WTC11 (cell line): ENCODE results near the gene CCDC178. TPM values are rescaled to one million over a fixed set of nuclear protein-coding genes. Genes with fewer than 3 reads are reported as not detected.

Experiments
- ATAC-seq: fragments of 200-7000 bp; cut with Tn5 transposase; 2 replicates; pipeline ENCODE4 v1.10.0; 2021; ENCODE audit warnings: mild to moderate bottlenecking, moderate library complexity
- CTCF ChIA-PET: fragments of 300-600 bp; sonication (Branson Sonifier 250); formaldehyde crosslinking; loops from one replicate; lab custom pipeline; 2021; ENCODE audit warnings: antibody characterized with exemption; lab: Charles Lee
- POLR2A ChIA-PET: fragments of 350-600 bp; sonication (Branson Sonifier 250); formaldehyde crosslinking; loops from one replicate; lab custom pipeline; 2021; ENCODE audit warnings: antibody characterized with exemption; lab: Charles Lee
- DNase-seq: peaks from one replicate; pipeline ENCODE4 v3.0.0; 2021; ENCODE audit warnings: low spot score
- H3K27ac Mint-ChIP-seq: 2 replicates; pipeline ENCODE4 v1.8.0; 2021; ENCODE audit warnings: mixed read lengths
- H3K27me3 Mint-ChIP-seq: 2 replicates; pipeline ENCODE4 v1.8.0; 2021; ENCODE audit warnings: low read depth, mild to moderate bottlenecking, moderate library complexity, mixed read lengths
- H3K36me3 Mint-ChIP-seq: 2 replicates; pipeline ENCODE4 v1.8.0; 2021; ENCODE audit warnings: mixed read lengths
- H3K4me1 Mint-ChIP-seq: 2 replicates; pipeline ENCODE4 v1.8.0; 2022; ENCODE audit warnings: mixed read lengths
- H3K4me3 Mint-ChIP-seq: 2 replicates; pipeline ENCODE4 v1.8.0; 2021; ENCODE audit warnings: mild to moderate bottlenecking, moderate library complexity, mixed read lengths
- H3K9me3 Mint-ChIP-seq: 2 replicates; pipeline ENCODE4 v1.8.0; 2021; ENCODE audit warnings: mixed read lengths
- CREM ChIP-seq: sonication (generic); formaldehyde crosslinking; IDR thresholded peaks from 2 replicates; pipeline ENCODE4 v1.8.1; 2022; ENCODE audit warnings: mild to moderate bottlenecking, missing genetic modification reagents, moderate library complexity
- EMX1 ChIP-seq: fragments of 250-450 bp; sonication (Bioruptor Pico); IDR thresholded peaks from 2 replicates; pipeline ENCODE4 v1.8.0; 2021; ENCODE audit warnings: mild to moderate bottlenecking
- FOXK1 ChIP-seq: sonication (generic); formaldehyde crosslinking; IDR thresholded peaks from 2 replicates; pipeline ENCODE4 v1.8.0; 2022; ENCODE audit warnings: mild to moderate bottlenecking, moderate library complexity, missing genetic modification reagents
- FOXP1 ChIP-seq: sonication (generic); formaldehyde crosslinking; IDR thresholded peaks from 2 replicates; pipeline ENCODE4 v1.8.0; 2022; ENCODE audit warnings: missing genetic modification reagents, mild to moderate bottlenecking, moderate library complexity, borderline replicate concordance
- HMGA2 ChIP-seq: fragments of 250-450 bp; sonication (Bioruptor Pico); IDR thresholded peaks from 2 replicates; pipeline ENCODE4 v1.4.0; 2021; ENCODE audit warnings: mild to moderate bottlenecking, moderate library complexity
- JAZF1 ChIP-seq: fragments of 250-450 bp; sonication (Bioruptor Pico); IDR thresholded peaks from 2 replicates; pipeline ENCODE4 v1.9.0; 2021; ENCODE audit warnings: moderate library complexity, mild to moderate bottlenecking, inconsistent platforms
- KAT7 ChIP-seq: sonication (generic); formaldehyde crosslinking; IDR thresholded peaks from 2 replicates; pipeline ENCODE4 v1.8.1; 2023; ENCODE audit warnings: missing genetic modification reagents, mild to moderate bottlenecking, borderline replicate concordance
- MXD4 ChIP-seq: fragments of 250-450 bp; sonication (Bioruptor Pico); IDR thresholded peaks from 2 replicates; pipeline ENCODE4 v1.8.0; 2021; ENCODE audit warnings: mild to moderate bottlenecking, moderate library complexity, borderline replicate concordance
- NFE2L1 ChIP-seq: sonication (generic); formaldehyde crosslinking; IDR thresholded peaks from 2 replicates; pipeline ENCODE4 v1.8.1; 2023; ENCODE audit warnings: missing genetic modification reagents
- NFYB ChIP-seq: sonication (generic); formaldehyde crosslinking; conservative IDR thresholded peaks from 2 replicates; pipeline ENCODE4 v1.8.0; 2022; ENCODE audit warnings: low read depth, missing genetic modification reagents
- NR1H2 ChIP-seq: sonication (generic); formaldehyde crosslinking; IDR thresholded peaks from 2 replicates; pipeline ENCODE4 v1.9.0; 2021; ENCODE audit warnings: mild to moderate bottlenecking, moderate library complexity, missing genetic modification reagents
- OVOL2 ChIP-seq: fragments of 250-450 bp; sonication (Bioruptor Pico); IDR thresholded peaks from 2 replicates; pipeline ENCODE4 v1.9.0; 2021; ENCODE audit warnings: mild to moderate bottlenecking, borderline replicate concordance
- RORB ChIP-seq: fragments of 250-450 bp; sonication (Bioruptor Pico); IDR thresholded peaks from 2 replicates; pipeline ENCODE4 v1.9.0; 2021; ENCODE audit warnings: mild to moderate bottlenecking
- TP53 ChIP-seq: sonication (generic); formaldehyde crosslinking; IDR thresholded peaks from 2 replicates; pipeline ENCODE4 v1.8.1; 2023; ENCODE audit warnings: mild to moderate bottlenecking, missing genetic modification reagents
- ZBTB21 ChIP-seq: sonication (generic); formaldehyde crosslinking; IDR thresholded peaks from 2 replicates; pipeline ENCODE4 v1.8.1; 2023; ENCODE audit warnings: mild to moderate bottlenecking, missing genetic modification reagents, borderline replicate concordance
- ZNF317 ChIP-seq: sonication (generic); formaldehyde crosslinking; IDR thresholded peaks from 2 replicates; pipeline ENCODE4 v1.8.1; 2023; ENCODE audit warnings: low read depth, mild to moderate bottlenecking, moderate library complexity, missing genetic modification reagents, borderline replicate concordance
- ZNF416 ChIP-seq: fragments of 250-450 bp; sonication (Bioruptor Pico); IDR thresholded peaks from 2 replicates; pipeline ENCODE4 v1.9.0; 2021; ENCODE audit warnings: mild to moderate bottlenecking, inconsistent platforms
- ZNF423 ChIP-seq: fragments of 250-450 bp; sonication (Bioruptor Pico); IDR thresholded peaks from 2 replicates; pipeline ENCODE4 v2.1.2; 2022; ENCODE audit warnings: mild to moderate bottlenecking, moderate library complexity
- total RNA-seq: library from RNA; stranded (reverse); gene quantifications from 3 replicates; pipeline ENCODE4 v1.2.3, GENCODE V29; 2021
- TF ChIP-seq, protein P1 (sequence below): sonication (generic); formaldehyde crosslinking; IDR thresholded peaks from 2 replicates; pipeline ENCODE4 v1.8.0; 2022; ENCODE audit warnings: mild to moderate bottlenecking, missing genetic modification reagents
- TF ChIP-seq, protein P2 (sequence below): fragments of 250-450 bp; sonication (Bioruptor Pico); IDR thresholded peaks from 2 replicates; pipeline ENCODE4 v2.1.2; 2022; ENCODE audit warnings: mild to moderate bottlenecking, moderate library complexity
- TF ChIP-seq, protein P3 (sequence below): sonication (generic); formaldehyde crosslinking; IDR thresholded peaks from 2 replicates; pipeline ENCODE4 v1.8.0; 2023; ENCODE audit warnings: mild to moderate bottlenecking, missing genetic modification reagents
- TF ChIP-seq, protein P4 (sequence below): sonication (generic); formaldehyde crosslinking; IDR thresholded peaks from 2 replicates; pipeline ENCODE4 v1.8.1; 2023; ENCODE audit warnings: mild to moderate bottlenecking, missing genetic modification reagents, moderate library complexity
- TF ChIP-seq, protein P5 (sequence below): fragments of 250-450 bp; sonication (Bioruptor Pico); conservative IDR thresholded peaks from 2 replicates; pipeline ENCODE4 v1.9.0; 2021; ENCODE audit warnings: mild to moderate bottlenecking
- TF ChIP-seq, protein P6 (sequence below): sonication (generic); formaldehyde crosslinking; IDR thresholded peaks from 2 replicates; pipeline ENCODE4 v1.8.0; 2022; ENCODE audit warnings: mild to moderate bottlenecking, missing genetic modification reagents
- TF ChIP-seq, protein P7 (sequence below): sonication (generic); formaldehyde crosslinking; IDR thresholded peaks from 2 replicates; pipeline ENCODE4 v1.8.1; 2022; ENCODE audit warnings: mild to moderate bottlenecking, missing genetic modification reagents, moderate library complexity, borderline replicate concordance

The CCDC178 gene
- total RNA-seq, 1 experiment from 2014 or later, result 0.20 TPM

DNA sequence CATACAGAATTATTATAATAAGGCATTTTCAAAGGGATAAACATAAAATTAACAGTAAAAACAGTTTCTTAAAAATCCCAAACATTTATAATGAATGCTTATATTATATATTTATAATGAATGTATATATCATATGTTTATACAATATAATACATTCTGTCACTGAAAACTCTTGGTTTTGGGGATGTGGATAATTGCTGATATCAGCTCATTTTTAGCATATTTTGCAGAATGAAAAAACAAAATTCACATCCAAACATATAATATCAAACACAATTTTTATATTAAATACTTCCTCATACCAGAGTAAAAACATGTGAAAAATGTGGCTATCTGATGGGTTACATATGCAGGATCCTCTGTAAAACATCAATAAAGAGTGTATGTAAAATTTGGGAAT, 465.0 kb downstream of the CCDC178 start:
- H3K27ac Mint-ChIP-seq, result no peak overlapping the region
- no peak overlapping the region for H3K4me3 Mint-ChIP-seq
- H3K4me1 Mint-ChIP-seq, result 0 out of 2 replicates have a peak, but pooled peaks cover 8% of the 10 kb centered on the region
- no peak for ATAC-seq
- no peak for DNase-seq
- TF ChIP-seq JAZF1 (CRISPR knock-in tag) (no peak), CREM (CRISPR knock-in tag) (no peak), NFE2L1 (no peak), MXD4 (CRISPR knock-in tag) (no peak), NR1H2 (CRISPR knock-in tag) (no peak)
- TF ChIP-seq, protein P1, sequence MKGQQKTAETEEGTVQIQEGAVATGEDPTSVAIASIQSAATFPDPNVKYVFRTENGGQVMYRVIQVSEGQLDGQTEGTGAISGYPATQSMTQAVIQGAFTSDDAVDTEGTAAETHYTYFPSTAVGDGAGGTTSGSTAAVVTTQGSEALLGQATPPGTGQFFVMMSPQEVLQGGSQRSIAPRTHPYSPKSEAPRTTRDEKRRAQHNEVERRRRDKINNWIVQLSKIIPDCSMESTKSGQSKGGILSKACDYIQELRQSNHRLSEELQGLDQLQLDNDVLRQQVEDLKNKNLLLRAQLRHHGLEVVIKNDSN, result no peak
- ChIA-PET CTCF (no interaction called here), POLR2A (no interaction called here)
- peaks cover 3% of the 10 kb centered on the region; the same call in 1 of the 2 replicates for H3K9me3 Mint-ChIP-seq
- H3K36me3 Mint-ChIP-seq, result no peaks in the 10 kb centered on the region
- H3K27me3 Mint-ChIP-seq, result no peaks in the 10 kb centered on the region

DNA sequence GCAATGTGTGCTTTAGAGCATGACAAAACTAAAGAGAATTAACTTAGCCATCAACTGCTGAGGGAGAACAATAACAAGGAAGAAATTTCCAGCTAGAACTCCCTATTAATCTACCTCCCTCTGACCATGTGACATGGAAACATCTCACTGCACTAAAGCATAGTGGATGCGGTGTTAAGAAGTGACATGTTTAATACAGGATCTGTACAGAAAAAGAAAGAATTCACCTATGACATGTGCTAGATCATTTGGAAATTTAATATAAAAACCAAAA, 465.4 kb downstream of the CCDC178 start:
- TF ChIP-seq NFYB (no peak), ZNF423 (CRISPR knock-in tag) (no peak), FOXK1 (CRISPR knock-in tag) (no peak), KAT7 (CRISPR knock-in tag) (no peak), HMGA2 (no peak), ZNF416 (CRISPR knock-in tag) (no peak), RORB (CRISPR knock-in tag) (no peak), ZBTB21 (CRISPR knock-in tag) (no peak)
- TF ChIP-seq, protein P2, sequence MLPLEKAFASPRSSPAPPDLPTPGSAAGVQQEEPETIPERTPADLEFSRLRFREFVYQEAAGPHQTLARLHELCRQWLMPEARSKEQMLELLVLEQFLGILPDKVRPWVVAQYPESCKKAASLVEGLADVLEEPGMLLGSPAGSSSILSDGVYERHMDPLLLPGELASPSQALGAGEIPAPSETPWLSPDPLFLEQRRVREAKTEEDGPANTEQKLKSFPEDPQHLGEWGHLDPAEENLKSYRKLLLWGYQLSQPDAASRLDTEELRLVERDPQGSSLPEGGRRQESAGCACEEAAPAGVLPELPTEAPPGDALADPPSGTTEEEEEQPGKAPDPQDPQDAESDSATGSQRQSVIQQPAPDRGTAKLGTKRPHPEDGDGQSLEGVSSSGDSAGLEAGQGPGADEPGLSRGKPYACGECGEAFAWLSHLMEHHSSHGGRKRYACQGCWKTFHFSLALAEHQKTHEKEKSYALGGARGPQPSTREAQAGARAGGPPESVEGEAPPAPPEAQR (CRISPR knock-in tag), result no peak
- TF ChIP-seq, protein P3, sequence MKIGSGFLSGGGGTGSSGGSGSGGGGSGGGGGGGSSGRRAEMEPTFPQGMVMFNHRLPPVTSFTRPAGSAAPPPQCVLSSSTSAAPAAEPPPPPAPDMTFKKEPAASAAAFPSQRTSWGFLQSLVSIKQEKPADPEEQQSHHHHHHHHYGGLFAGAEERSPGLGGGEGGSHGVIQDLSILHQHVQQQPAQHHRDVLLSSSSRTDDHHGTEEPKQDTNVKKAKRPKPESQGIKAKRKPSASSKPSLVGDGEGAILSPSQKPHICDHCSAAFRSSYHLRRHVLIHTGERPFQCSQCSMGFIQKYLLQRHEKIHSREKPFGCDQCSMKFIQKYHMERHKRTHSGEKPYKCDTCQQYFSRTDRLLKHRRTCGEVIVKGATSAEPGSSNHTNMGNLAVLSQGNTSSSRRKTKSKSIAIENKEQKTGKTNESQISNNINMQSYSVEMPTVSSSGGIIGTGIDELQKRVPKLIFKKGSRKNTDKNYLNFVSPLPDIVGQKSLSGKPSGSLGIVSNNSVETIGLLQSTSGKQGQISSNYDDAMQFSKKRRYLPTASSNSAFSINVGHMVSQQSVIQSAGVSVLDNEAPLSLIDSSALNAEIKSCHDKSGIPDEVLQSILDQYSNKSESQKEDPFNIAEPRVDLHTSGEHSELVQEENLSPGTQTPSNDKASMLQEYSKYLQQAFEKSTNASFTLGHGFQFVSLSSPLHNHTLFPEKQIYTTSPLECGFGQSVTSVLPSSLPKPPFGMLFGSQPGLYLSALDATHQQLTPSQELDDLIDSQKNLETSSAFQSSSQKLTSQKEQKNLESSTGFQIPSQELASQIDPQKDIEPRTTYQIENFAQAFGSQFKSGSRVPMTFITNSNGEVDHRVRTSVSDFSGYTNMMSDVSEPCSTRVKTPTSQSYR, result no peak
- TF ChIP-seq, protein P4, sequence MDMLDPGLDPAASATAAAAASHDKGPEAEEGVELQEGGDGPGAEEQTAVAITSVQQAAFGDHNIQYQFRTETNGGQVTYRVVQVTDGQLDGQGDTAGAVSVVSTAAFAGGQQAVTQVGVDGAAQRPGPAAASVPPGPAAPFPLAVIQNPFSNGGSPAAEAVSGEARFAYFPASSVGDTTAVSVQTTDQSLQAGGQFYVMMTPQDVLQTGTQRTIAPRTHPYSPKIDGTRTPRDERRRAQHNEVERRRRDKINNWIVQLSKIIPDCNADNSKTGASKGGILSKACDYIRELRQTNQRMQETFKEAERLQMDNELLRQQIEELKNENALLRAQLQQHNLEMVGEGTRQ (CRISPR knock-in tag), result no peak
- CTCF ChIA-PET, result no interaction called here
- POLR2A ChIA-PET, result no interaction called here
- H3K9me3 Mint-ChIP-seq, result peaks cover 3% of the 10 kb centered on the region; the same call in 1 of the 2 replicates
- DNase-seq (no peak), ATAC-seq (no peak)
- 0 out of 2 replicates have a peak, but pooled peaks cover 8% of the 10 kb centered on the region for H3K4me1 Mint-ChIP-seq
- no peaks in the 10 kb centered on the region for H3K36me3 Mint-ChIP-seq
- no peaks in the 10 kb centered on the region for H3K27me3 Mint-ChIP-seq
- no peak overlapping the region for H3K27ac Mint-ChIP-seq
- H3K4me3 Mint-ChIP-seq, result no peak overlapping the region

DNA sequence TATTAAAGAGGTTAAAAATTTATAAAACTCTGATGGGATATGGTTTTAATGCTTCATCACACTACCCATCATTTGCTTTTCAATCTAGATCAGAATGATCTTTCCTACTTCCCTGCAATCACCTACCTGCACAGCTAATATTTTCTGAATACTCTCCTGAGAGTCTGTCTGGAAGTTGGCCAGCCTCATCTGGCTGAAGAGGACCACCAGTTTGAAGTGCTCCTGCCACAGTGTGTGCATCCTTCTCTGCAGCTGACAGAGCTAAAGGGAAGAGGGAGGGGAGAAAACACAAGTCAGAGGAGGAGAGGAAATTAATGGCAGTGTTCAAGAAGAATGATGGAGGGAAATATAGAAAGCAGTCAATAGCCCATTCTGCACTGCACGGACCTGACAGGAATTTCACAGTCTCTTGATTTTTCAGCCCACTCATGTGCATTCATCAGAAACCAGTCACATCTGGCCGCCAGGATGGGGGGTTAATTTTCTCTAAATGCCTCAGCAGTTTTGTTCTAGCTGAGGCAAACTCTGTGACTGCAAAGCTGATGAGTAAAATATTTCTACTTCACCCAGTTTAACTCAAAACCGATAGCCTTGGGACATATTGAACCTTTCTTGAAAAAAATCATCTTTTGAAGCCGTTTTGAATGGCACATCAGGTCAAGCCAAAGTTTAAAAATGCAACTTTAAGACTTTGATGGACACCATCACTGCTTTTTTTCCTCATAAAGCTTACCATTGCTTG, 465.9 kb downstream of the CCDC178 start:
- ChIA-PET POLR2A (no interaction called here), CTCF (interaction anchor here (0.6 kb wide), 1 partner anchor 37 kb away, joined by 4 read pairs; no protein-coding TSS in a partner anchor)
- Mint-ChIP-seq H3K9me3 (peaks cover 3% of the 10 kb centered on the region; the same call in 1 of the 2 replicates), H3K4me1 (0 out of 2 replicates have a peak, but pooled peaks cover 8% of the 10 kb centered on the region), H3K27ac (no peak overlapping the region), H3K27me3 (no peaks in the 10 kb centered on the region), H3K4me3 (no peak overlapping the region), H3K36me3 (no peaks in the 10 kb centered on the region)
- ATAC-seq (no peak), DNase-seq (no peak)
- TF ChIP-seq ZNF317 (no peak), FOXP1 (CRISPR knock-in tag) (no peak), EMX1 (CRISPR knock-in tag) (no peak), TP53 (CRISPR knock-in tag) (no peak), OVOL2 (CRISPR knock-in tag) (no peak)
- TF ChIP-seq, protein P5, sequence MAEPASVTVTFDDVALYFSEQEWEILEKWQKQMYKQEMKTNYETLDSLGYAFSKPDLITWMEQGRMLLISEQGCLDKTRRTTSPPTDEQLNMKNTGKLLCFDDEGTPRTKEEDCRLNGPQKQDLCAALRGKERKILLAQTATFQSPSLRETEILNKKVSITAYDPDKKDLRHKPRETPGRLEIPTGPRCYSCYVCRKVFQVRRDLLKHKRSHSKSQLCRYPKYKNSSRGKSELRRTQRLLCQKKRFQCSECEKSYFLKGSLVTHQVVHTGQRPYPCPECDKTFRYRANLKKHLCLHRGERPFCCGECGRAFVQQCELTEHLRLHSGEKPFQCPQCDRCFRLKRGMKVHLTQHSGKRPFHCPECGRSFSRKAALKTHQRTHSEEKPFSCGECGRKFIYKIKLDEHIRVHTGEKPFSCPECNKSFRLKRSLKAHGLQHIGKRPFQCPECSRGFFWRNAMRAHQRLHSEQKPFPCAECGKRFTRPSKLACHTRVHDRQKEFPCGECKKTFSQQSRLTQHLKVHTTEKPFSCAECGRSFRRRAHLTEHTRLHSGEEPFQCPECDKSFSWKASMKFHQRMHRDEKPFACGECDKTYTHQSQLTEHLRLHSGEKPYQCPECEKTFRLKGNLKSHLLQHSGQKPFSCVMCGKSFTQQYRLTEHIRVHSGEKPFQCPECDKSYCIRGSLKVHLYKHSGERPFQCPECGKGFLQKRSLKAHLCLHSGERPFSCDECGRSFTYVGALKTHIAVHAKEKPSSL (CRISPR knock-in tag), result no peak
- TF ChIP-seq, protein P6, sequence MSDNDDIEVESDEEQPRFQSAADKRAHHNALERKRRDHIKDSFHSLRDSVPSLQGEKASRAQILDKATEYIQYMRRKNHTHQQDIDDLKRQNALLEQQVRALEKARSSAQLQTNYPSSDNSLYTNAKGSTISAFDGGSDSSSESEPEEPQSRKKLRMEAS (CRISPR knock-in tag), result no peak
- TF ChIP-seq, protein P7, sequence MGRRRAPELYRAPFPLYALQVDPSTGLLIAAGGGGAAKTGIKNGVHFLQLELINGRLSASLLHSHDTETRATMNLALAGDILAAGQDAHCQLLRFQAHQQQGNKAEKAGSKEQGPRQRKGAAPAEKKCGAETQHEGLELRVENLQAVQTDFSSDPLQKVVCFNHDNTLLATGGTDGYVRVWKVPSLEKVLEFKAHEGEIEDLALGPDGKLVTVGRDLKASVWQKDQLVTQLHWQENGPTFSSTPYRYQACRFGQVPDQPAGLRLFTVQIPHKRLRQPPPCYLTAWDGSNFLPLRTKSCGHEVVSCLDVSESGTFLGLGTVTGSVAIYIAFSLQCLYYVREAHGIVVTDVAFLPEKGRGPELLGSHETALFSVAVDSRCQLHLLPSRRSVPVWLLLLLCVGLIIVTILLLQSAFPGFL (CRISPR knock-in tag), result no peak
